Effector memory CD4-positive, alpha-beta T cell (primary cell): ENCODE data around the gene SPDYE2.
A peak's percentile ranks its signal among the peaks of the same experiment; 100 is the strongest.
"Not testable (repeated sequence)": the region's sequence is repeated elsewhere in the genome, so short reads cannot be mapped to it uniquely, and the experiment has no call there.

Source experiments
- DNase-seq, 3 donors: peaks; one replicate each; pipeline ENCODE4 v3.0.0-alpha.2; 2020
- H3K27ac ChIP-seq: 2 replicates; pipeline ENCODE4 v1.7.0; 2013; ENCODE audit warnings: mild to moderate bottlenecking, low read length, moderate library complexity; ENCODE audit not compliant: insufficient read depth, poor library complexity, severe bottlenecking
- H3K27me3 ChIP-seq: replicated peaks from 2 replicates; pipeline ENCODE4 v1.7.0; 2013; ENCODE audit warnings: mild to moderate bottlenecking, low read length; ENCODE audit not compliant: insufficient read depth, control insufficient read depth, poor library complexity, severe bottlenecking
- H3K36me3 ChIP-seq: 2 replicates; pipeline ENCODE4 v1.7.0; 2013; ENCODE audit warnings: mild to moderate bottlenecking, low read length, moderate library complexity; ENCODE audit not compliant: control insufficient read depth, insufficient read depth
- H3K4me1 ChIP-seq: 2 replicates; pipeline ENCODE4 v1.7.0; 2013; ENCODE audit warnings: low read length, mild to moderate bottlenecking; ENCODE audit not compliant: control insufficient read depth, insufficient read depth, poor library complexity, severe bottlenecking
- H3K4me3 ChIP-seq: 2 replicates; pipeline ENCODE4 v1.7.0; 2013; ENCODE audit warnings: low read length, low read depth, mild to moderate bottlenecking; ENCODE audit not compliant: insufficient read depth, poor library complexity, severe bottlenecking
- H3K9me3 ChIP-seq: 2 replicates; pipeline ENCODE4 v1.7.0; 2013; ENCODE audit warnings: mild to moderate bottlenecking, low read length, moderate library complexity; ENCODE audit not compliant: control insufficient read depth

The SPDYE2 gene

GRCh38 chr7:102540604-102541003 lies 10.4 kb upstream of the SPDYE2 start:
- not testable (repeated sequence) for H3K4me3 ChIP-seq, H3K36me3 ChIP-seq, H3K27me3 ChIP-seq, H3K9me3 ChIP-seq, DNase-seq, H3K27ac ChIP-seq, H3K4me1 ChIP-seq

- DNase-seq, H3K27ac ChIP-seq, H3K27me3 ChIP-seq, H3K4me3 ChIP-seq, H3K9me3 ChIP-seq, H3K4me1 ChIP-seq, H3K36me3 ChIP-seq: not testable (repeated sequence)
Observed at GRCh38 chr7:102542083-102542482, 8.9 kb upstream of the SPDYE2 start.

GRCh38 chr7:102542771-102543170 lies 8.3 kb upstream of the SPDYE2 start:
- H3K36me3 ChIP-seq, DNase-seq, H3K4me1 ChIP-seq, H3K27me3 ChIP-seq, H3K9me3 ChIP-seq, H3K4me3 ChIP-seq, H3K27ac ChIP-seq: not testable (repeated sequence)

GRCh38 chr7:102543596-102543995 lies 7.4 kb upstream of the SPDYE2 start, which contains the start of gene UPK3BL2:
Gene UPK3BL2 (minus strand): TSS chr7:102543696. CDS start chr7:102543636, 60 bp downstream.
- H3K36me3 ChIP-seq, H3K9me3 ChIP-seq, H3K27me3 ChIP-seq, H3K4me1 ChIP-seq, H3K4me3 ChIP-seq, H3K27ac ChIP-seq, DNase-seq: not testable (repeated sequence)

GRCh38 chr7:102544372-102544771 lies 6.7 kb upstream of the SPDYE2 start:
- not testable (repeated sequence) for H3K36me3 ChIP-seq, DNase-seq, H3K4me3 ChIP-seq, H3K9me3 ChIP-seq, H3K4me1 ChIP-seq, H3K27me3 ChIP-seq, H3K27ac ChIP-seq

GRCh38 chr7:102545288-102545687 lies 5.7 kb upstream of the SPDYE2 start:
- H3K4me3 ChIP-seq, H3K27ac ChIP-seq, H3K36me3 ChIP-seq, DNase-seq, H3K27me3 ChIP-seq, H3K9me3 ChIP-seq, H3K4me1 ChIP-seq: not testable (repeated sequence)

- H3K4me3 ChIP-seq, DNase-seq, H3K27ac ChIP-seq, H3K4me1 ChIP-seq, H3K9me3 ChIP-seq, H3K36me3 ChIP-seq, H3K27me3 ChIP-seq: not testable (repeated sequence)
Observed at GRCh38 chr7:102546353-102546752, 4.7 kb upstream of the SPDYE2 start.

GRCh38 chr7:102568620-102569019 lies 17.6 kb downstream of the SPDYE2 start:
- H3K27ac ChIP-seq, DNase-seq: not testable (repeated sequence)

GRCh38 chr7:102572261-102573239 lies 21.5 kb downstream of the SPDYE2 start, which contains the start of gene POLR2J3:
Gene POLR2J3 (minus strand): TSS chr7:102572583. CDS start chr7:102572521, 62 bp downstream.
- H3K27me3 ChIP-seq, H3K9me3 ChIP-seq, H3K4me1 ChIP-seq, H3K36me3 ChIP-seq: not testable (repeated sequence)
- peak; percentile 94 to 100 (median 99) for DNase-seq
- H3K4me3 ChIP-seq = peak within 1 kb of the TSS; percentile 81
- H3K27ac ChIP-seq = peak within 1 kb of the TSS; percentile 67

More at GRCh38 chr7:102568620-102569019, 17.6 kb downstream of the SPDYE2 start:
- H3K4me1 ChIP-seq, H3K27me3 ChIP-seq, H3K9me3 ChIP-seq, H3K4me3 ChIP-seq, H3K36me3 ChIP-seq: not testable (repeated sequence)

- H3K36me3 ChIP-seq = not testable (repeated sequence)
Observed at GRCh38 chr7:102574607-102575006, 23.6 kb downstream of the SPDYE2 start.

More at GRCh38 chr7:102574607-102575006, 23.6 kb downstream of the SPDYE2 start:
- not testable (repeated sequence) for H3K4me1 ChIP-seq, H3K27me3 ChIP-seq, DNase-seq, H3K4me3 ChIP-seq, H3K27ac ChIP-seq, H3K9me3 ChIP-seq
